Measurements from ENCODE around the gene CTSK.

DNA sequence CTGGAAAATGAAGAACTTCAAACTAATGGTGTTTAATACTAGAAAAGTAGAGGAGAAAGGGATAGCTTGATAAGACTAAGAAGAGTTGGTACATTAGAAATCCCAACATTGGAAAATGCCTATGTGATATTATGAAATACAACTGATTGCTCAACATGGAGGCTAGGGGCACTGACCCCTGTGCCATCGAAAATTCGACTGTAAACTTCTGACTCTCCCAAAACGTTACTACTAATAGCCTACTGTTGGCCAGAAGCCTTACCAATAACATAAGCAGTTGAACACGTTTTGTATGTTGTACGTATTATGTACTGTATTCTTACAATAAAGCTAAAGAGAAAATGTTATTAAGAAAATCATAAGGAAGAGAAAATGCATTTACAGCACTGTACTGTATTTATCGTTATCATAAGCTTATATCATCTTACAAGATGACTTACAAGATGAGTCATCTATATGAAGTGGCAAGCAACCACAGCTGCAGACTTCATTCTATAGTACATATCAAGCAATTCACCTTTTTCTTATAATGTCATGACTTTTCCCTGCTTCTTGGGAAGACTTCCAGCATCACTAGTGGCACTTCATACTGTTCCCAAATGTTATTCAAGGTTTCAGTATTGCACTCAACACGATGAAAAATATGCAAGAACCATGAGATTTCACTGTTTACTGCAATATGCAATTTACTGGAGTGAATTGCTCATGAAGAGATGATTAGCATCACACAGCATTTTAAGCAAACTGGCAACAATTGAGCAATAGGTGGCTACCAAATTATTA, 12.9 kb upstream of the CTSK start:
- TF ChIP-seq, protein P1, sequence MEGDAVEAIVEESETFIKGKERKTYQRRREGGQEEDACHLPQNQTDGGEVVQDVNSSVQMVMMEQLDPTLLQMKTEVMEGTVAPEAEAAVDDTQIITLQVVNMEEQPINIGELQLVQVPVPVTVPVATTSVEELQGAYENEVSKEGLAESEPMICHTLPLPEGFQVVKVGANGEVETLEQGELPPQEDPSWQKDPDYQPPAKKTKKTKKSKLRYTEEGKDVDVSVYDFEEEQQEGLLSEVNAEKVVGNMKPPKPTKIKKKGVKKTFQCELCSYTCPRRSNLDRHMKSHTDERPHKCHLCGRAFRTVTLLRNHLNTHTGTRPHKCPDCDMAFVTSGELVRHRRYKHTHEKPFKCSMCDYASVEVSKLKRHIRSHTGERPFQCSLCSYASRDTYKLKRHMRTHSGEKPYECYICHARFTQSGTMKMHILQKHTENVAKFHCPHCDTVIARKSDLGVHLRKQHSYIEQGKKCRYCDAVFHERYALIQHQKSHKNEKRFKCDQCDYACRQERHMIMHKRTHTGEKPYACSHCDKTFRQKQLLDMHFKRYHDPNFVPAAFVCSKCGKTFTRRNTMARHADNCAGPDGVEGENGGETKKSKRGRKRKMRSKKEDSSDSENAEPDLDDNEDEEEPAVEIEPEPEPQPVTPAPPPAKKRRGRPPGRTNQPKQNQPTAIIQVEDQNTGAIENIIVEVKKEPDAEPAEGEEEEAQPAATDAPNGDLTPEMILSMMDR (conservative IDR thresholded peaks at IDR 0.05; ENCODE audit: low read length): no peak
- no peak for TF ChIP-seq EZH2phosphoT487 (IDR thresholded peaks at IDR 0.05; ENCODE audit: borderline replicate concordance, low read depth, low read length)

Measured in OCI-LY7 (cell line).